Smooth muscle cell (in vitro differentiated cells): ENCODE results near the gene ATG16L1. TPM values are rescaled to one million over a fixed set of nuclear protein-coding genes. Genes with fewer than 3 reads are reported as not detected.

Source experiments
- DNase-seq: peaks from one replicate; lab custom pipeline; 2025; ENCODE audit not compliant: unreplicated experiment; lab: John Stamatoyannopoulos, UW
- H2AFZ ChIP-seq: fragments of 200-600 bp; sonication (generic); 2 replicates; pipeline ENCODE4 v1.6.0; 2016; ENCODE audit warnings: antibody characterized with exemption, low read depth, mild to moderate bottlenecking
- H3F3A ChIP-seq: fragments of 200-600 bp; sonication (generic); 2 replicates; pipeline ENCODE4 v1.6.0; 2017; ENCODE audit warnings: antibody characterized with exemption, low read depth
- H3K27ac ChIP-seq: fragments of 200-600 bp; sonication (generic); 2 replicates; pipeline ENCODE4 v1.5.1; 2016; ENCODE audit warnings: low read depth, mild to moderate bottlenecking
- H3K27me3 ChIP-seq: fragments of 200-600 bp; sonication (generic); 2 replicates; pipeline ENCODE4 v1.6.1; 2016; ENCODE audit warnings: low read depth, mild to moderate bottlenecking
- H3K36me3 ChIP-seq: fragments of 200-600 bp; sonication (generic); 2 replicates; pipeline ENCODE4 v1.5.1; 2016; ENCODE audit warnings: low read depth
- H3K4me1 ChIP-seq: fragments of 200-600 bp; sonication (generic); 2 replicates; pipeline ENCODE4 v1.5.1; 2016; ENCODE audit warnings: low read depth
- H3K4me2 ChIP-seq: fragments of 200-600 bp; sonication (generic); 2 replicates; pipeline ENCODE4 v1.6.0; 2016; ENCODE audit warnings: mild to moderate bottlenecking
- H3K4me3 ChIP-seq: fragments of 200-600 bp; sonication (generic); 2 replicates; pipeline ENCODE4 v1.5.1; 2016; ENCODE audit warnings: mild to moderate bottlenecking
- H3K79me2 ChIP-seq: fragments of 200-600 bp; sonication (generic); 2 replicates; pipeline ENCODE4 v1.6.0; 2016; ENCODE audit warnings: low read depth, mild to moderate bottlenecking
- H3K9ac ChIP-seq: fragments of 200-600 bp; sonication (generic); 2 replicates; pipeline ENCODE4 v1.6.0; 2016; ENCODE audit warnings: low read depth
- H3K9me3 ChIP-seq: fragments of 200-600 bp; sonication (generic); replicated peaks from 2 replicates; pipeline ENCODE4 v1.5.1; 2016; ENCODE audit warnings: low read depth
- H4K20me1 ChIP-seq: fragments of 200-600 bp; sonication (generic); 2 replicates; pipeline ENCODE4 v1.6.0; 2016; ENCODE audit warnings: low read depth
- CTCF ChIP-seq: fragments of 200-600 bp; sonication (generic); IDR thresholded peaks from 2 replicates; pipeline ENCODE4 v1.5.1; 2017; ENCODE audit warnings: borderline replicate concordance, mild to moderate bottlenecking, antibody characterized with exemption; ENCODE audit not compliant: insufficient read depth, poor library complexity, severe bottlenecking
- WGBS: methylation state at CpG from one replicate; pipeline ENCODE4 v1.1.7; 2016; ENCODE audit warnings: low lambda C conversion rate; 5-methylcytosine and 5-hydroxymethylcytosine counted together
- polyA plus RNA-seq: library from polyadenylated mRNA; unstranded; fragments of >200 nt; fragmentation: Nextera tagmentation; extraction: Ambion mirVana; gene quantifications from 2 replicates; pipeline ENCODE4 v1.2.1, GENCODE V29; 2016
- total RNA-seq: library from RNA; depleted of rRNA; stranded (reverse); fragments of >200 nt; gene quantifications from 2 replicates; pipeline ENCODE4 v1.2.3, GENCODE V29; 2014

Gene ATG16L1
- total and polyA plus RNA-seq, 2 experiments from 2014 or later, result 12.5 to 26.4 TPM

GRCh38 chr2:233301248-233301647 is 49.8 kb downstream of the ATG16L1 start:
- H4K20me1 ChIP-seq, result no peaks in the 10 kb centered on the region
- no peaks in the 10 kb centered on the region for H3K79me2 ChIP-seq
- no peaks in the 10 kb centered on the region for H3K4me1 ChIP-seq
- no peak for DNase-seq
- no peak overlapping the region for H3K9ac ChIP-seq
- no peak for TF ChIP-seq CTCF
- 93% methylated on average over 2 of the region's 2 CpGs for WGBS
- H3K27me3 ChIP-seq, result no peaks in the 10 kb centered on the region
- H3K4me2 ChIP-seq, result no peak overlapping the region
- H3K27ac ChIP-seq, result no peak overlapping the region
- no peak overlapping the region for H2AFZ ChIP-seq
- no peaks in the 10 kb centered on the region for H3K9me3 ChIP-seq
- no peaks in the 10 kb centered on the region for H3F3A ChIP-seq
- H3K36me3 ChIP-seq, result no peaks in the 10 kb centered on the region
- H3K4me3 ChIP-seq, result no peak overlapping the region

- no peak overlapping the region for H3K27ac ChIP-seq
- DNase-seq, result no peak
- H3F3A ChIP-seq, result no peaks in the 10 kb centered on the region
- no peak overlapping the region for H2AFZ ChIP-seq
- 65% methylated on average over 6 of the region's 6 CpGs for WGBS
- no peak overlapping the region for H3K4me2 ChIP-seq
- H3K4me3 ChIP-seq, result no peak overlapping the region
- no peaks in the 10 kb centered on the region for H3K36me3 ChIP-seq
- TF ChIP-seq CTCF, result no peak
- H3K9me3 ChIP-seq, result no peaks in the 10 kb centered on the region
- no peaks in the 10 kb centered on the region for H3K79me2 ChIP-seq
- H3K9ac ChIP-seq, result no peak overlapping the region
- no peaks in the 10 kb centered on the region for H4K20me1 ChIP-seq
- no peaks in the 10 kb centered on the region for H3K27me3 ChIP-seq
- H3K4me1 ChIP-seq, result no peaks in the 10 kb centered on the region
Measured at GRCh38 chr2:233301811-233302210, 50.3 kb downstream of the ATG16L1 start.

GRCh38 chr2:233303252-233303651 is 51.8 kb downstream of the ATG16L1 start:
- Histone ChIP-seq H4K20me1 (no peaks in the 10 kb centered on the region), H3K4me1 (no peaks in the 10 kb centered on the region), H3K79me2 (no peaks in the 10 kb centered on the region), H3K4me2 (no peak overlapping the region), H3K9me3 (no peaks in the 10 kb centered on the region), H3F3A (no peaks in the 10 kb centered on the region), H3K4me3 (no peak overlapping the region), H3K27ac (no peak overlapping the region), H3K36me3 (no peaks in the 10 kb centered on the region), H2AFZ (no peak overlapping the region), H3K9ac (no peak overlapping the region), H3K27me3 (no peaks in the 10 kb centered on the region)
- 93% methylated on average over 3 of the region's 3 CpGs for WGBS
- no peak for TF ChIP-seq CTCF
- no peak for DNase-seq

GRCh38 chr2:233307565-233307964 is 56.1 kb downstream of the ATG16L1 start, which contains the start of gene SAG:
Gene SAG, plus strand, starts transcription at chr2:233307816. Its CDS starts 1,374 bp downstream, at chr2:233309190.
- no peak within 1 kb of the TSS for H3K27ac ChIP-seq
- H3K4me2 ChIP-seq, result no peak within 1 kb of the TSS
- H3K9me3 ChIP-seq, result no peaks in the 10 kb centered on the region
- no peaks in the 10 kb centered on the region for H3K79me2 ChIP-seq
- H3K36me3 ChIP-seq, result no peaks in the 10 kb centered on the region
- TF ChIP-seq CTCF, result no peak
- H2AFZ ChIP-seq, result no peak within 1 kb of the TSS
- no peaks in the 10 kb centered on the region for H4K20me1 ChIP-seq
- H3K4me1 ChIP-seq, result no peaks in the 10 kb centered on the region
- no peak within 1 kb of the TSS for H3K4me3 ChIP-seq
- H3K27me3 ChIP-seq, result no peaks in the 10 kb centered on the region
- WGBS, result 69% methylated on average over 7 of the region's 7 CpGs
- no peak for DNase-seq
- no peaks in the 10 kb centered on the region for H3F3A ChIP-seq
- H3K9ac ChIP-seq, result no peak within 1 kb of the TSS
